Uterus (tissue), 2 donors: Measurements from ENCODE around the gene ADAMTSL5.

ENCODE experiments used
- CTCF ChIP-seq, 4 experiments: fragments of 200-600 bp in 2 of 4; fragments of 450-650 bp in 2 of 4; sonication (generic) in 2 of 4; IDR thresholded peaks; one replicate each; pipeline ENCODE4 v1.5.1; 2016 to 2019; ENCODE audit warnings: antibody characterized with exemption in 4 of 4, mild to moderate bottlenecking in 2 of 4, moderate library complexity in 1 of 4
- POLR2A ChIP-seq, 2 donors: fragments of 450-650 bp; IDR thresholded peaks; one replicate each; pipeline ENCODE4 v1.6.1; 2016; ENCODE audit warnings: antibody characterized with exemption in 2 of 2, mild to moderate bottlenecking in 1 of 2, moderate library complexity in 1 of 2

- TF ChIP-seq CTCF (IDR thresholded peaks at IDR 0.05) (no peak), POLR2A (IDR thresholded peaks at IDR 0.05) (no peak)
Observed at GRCh38 chr19:1516395-1516753, 3.6 kb upstream of the ADAMTSL5 start.
